ENCODE data around the gene SCT. TPM values are rescaled to one million over a fixed set of nuclear protein-coding genes. Genes with fewer than 3 reads are reported as not detected.

Gene SCT
- 1.2 TPM for polyA plus RNA-seq (2013, experiment 1 of 2)
- polyA plus RNA-seq (2013, experiment 2 of 2): not detected

- Histone ChIP-seq H3K4me1 (ENCODE audit: control insufficient read depth, insufficient read depth, low read length, poor library complexity, severe bottlenecking) (peaks cover 10% of the 10 kb centered on the region), H3K9me3 (ENCODE audit: control insufficient read depth, low read length) (no peaks in the 10 kb centered on the region), H3K36me3 (ENCODE audit: control insufficient read depth, insufficient read depth, low read length) (no peaks in the 10 kb centered on the region), H3K27ac (ENCODE audit: low read depth, low read length, severe bottlenecking) (no peak within 1 kb of the TSS), H3K4me3 (ENCODE audit: extremely low read depth, insufficient read depth, low read length, poor library complexity, severe bottlenecking) (no peak within 1 kb of the TSS)
- WGBS, 2 experiments (ENCODE audit: insufficient coverage in 2 of 2): 35 to 37% methylated on average over 25 to 33 of the region's 72 CpGs
Observed at GRCh38 chr11:626475-627307, at the start of gene SCT. TSS of gene SCT (minus strand) at chr11:627181. CDS start at chr11:627143, 38 bp downstream.

DNA sequence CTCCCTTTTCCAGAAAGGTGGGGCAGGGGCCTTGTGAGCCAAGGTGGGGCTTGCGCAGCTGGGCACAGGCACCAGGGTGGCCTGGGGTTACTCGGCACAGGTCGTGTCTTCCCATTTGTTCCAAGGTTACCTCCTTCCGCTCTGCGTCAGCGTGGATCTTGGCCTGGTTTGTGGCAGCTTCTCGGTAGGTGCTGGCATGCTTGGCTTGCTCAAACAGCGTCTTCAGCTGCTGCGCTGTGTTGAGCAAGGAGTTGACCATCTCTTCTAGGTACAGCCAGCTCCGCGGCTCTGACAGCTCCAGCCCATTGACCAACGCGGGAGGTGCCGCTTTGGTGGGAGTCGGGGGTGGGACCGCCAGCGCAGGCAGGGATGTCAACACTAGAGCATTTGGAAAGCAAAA lies 47.4 kb upstream of the SCT start:
- no peaks in the 10 kb centered on the region for H3K4me1 ChIP-seq (ENCODE audit: control insufficient read depth, insufficient read depth, low read length, poor library complexity, severe bottlenecking)
- H3K9me3 ChIP-seq (ENCODE audit: control insufficient read depth, low read length): no peaks in the 10 kb centered on the region
- H3K4me3 ChIP-seq (ENCODE audit: extremely low read depth, insufficient read depth, low read length, poor library complexity, severe bottlenecking): no peak overlapping the region
- 90 to 96% methylated on average over 16 to 17 of the region's 17 CpGs for WGBS, 2 experiments (ENCODE audit: insufficient coverage in 2 of 2)
- H3K27ac ChIP-seq (ENCODE audit: low read depth, low read length, severe bottlenecking): no peak overlapping the region
- H3K36me3 ChIP-seq (ENCODE audit: control insufficient read depth, insufficient read depth, low read length): peaks cover 78% of the 10 kb centered on the region

GRCh38 chr11:673866-674265 lies 46.9 kb upstream of the SCT start:
- no peak overlapping the region for H3K27ac ChIP-seq (ENCODE audit: low read depth, low read length, severe bottlenecking)
- H3K4me3 ChIP-seq (ENCODE audit: extremely low read depth, insufficient read depth, low read length, poor library complexity, severe bottlenecking): no peak overlapping the region
- peaks cover 76% of the 10 kb centered on the region for H3K36me3 ChIP-seq (ENCODE audit: control insufficient read depth, insufficient read depth, low read length)
- no peaks in the 10 kb centered on the region for H3K4me1 ChIP-seq (ENCODE audit: control insufficient read depth, insufficient read depth, low read length, poor library complexity, severe bottlenecking)
- H3K9me3 ChIP-seq (ENCODE audit: control insufficient read depth, low read length): no peaks in the 10 kb centered on the region
- 85% methylated on average over 6 to 8 of the region's 8 CpGs for WGBS, 2 experiments (ENCODE audit: insufficient coverage in 2 of 2)

- Histone ChIP-seq H3K4me3 (ENCODE audit: extremely low read depth, insufficient read depth, low read length, poor library complexity, severe bottlenecking) (no peak overlapping the region), H3K27ac (ENCODE audit: low read depth, low read length, severe bottlenecking) (no peak overlapping the region), H3K9me3 (ENCODE audit: control insufficient read depth, low read length) (no peaks in the 10 kb centered on the region), H3K36me3 (ENCODE audit: control insufficient read depth, insufficient read depth, low read length) (peaks cover 69% of the 10 kb centered on the region), H3K4me1 (ENCODE audit: control insufficient read depth, insufficient read depth, low read length, poor library complexity, severe bottlenecking) (no peaks in the 10 kb centered on the region)
- 95 to 96% methylated on average over 9 to 10 of the region's 11 CpGs for WGBS, 2 experiments (ENCODE audit: insufficient coverage in 2 of 2)
Observed at GRCh38 chr11:665704-666281, 38.8 kb upstream of the SCT start.

- Histone ChIP-seq H3K27ac (ENCODE audit: low read depth, low read length, severe bottlenecking) (no peak overlapping the region), H3K36me3 (ENCODE audit: control insufficient read depth, insufficient read depth, low read length) (peaks cover 72% of the 10 kb centered on the region), H3K9me3 (ENCODE audit: control insufficient read depth, low read length) (no peaks in the 10 kb centered on the region), H3K4me1 (ENCODE audit: control insufficient read depth, insufficient read depth, low read length, poor library complexity, severe bottlenecking) (no peaks in the 10 kb centered on the region), H3K4me3 (ENCODE audit: extremely low read depth, insufficient read depth, low read length, poor library complexity, severe bottlenecking) (no peak overlapping the region)
- 96 to 97% methylated on average over 7 to 8 of the region's 15 CpGs for WGBS, 2 experiments (ENCODE audit: insufficient coverage in 2 of 2)
Observed at GRCh38 chr11:665062-665703, 38.2 kb upstream of the SCT start.

DNA sequence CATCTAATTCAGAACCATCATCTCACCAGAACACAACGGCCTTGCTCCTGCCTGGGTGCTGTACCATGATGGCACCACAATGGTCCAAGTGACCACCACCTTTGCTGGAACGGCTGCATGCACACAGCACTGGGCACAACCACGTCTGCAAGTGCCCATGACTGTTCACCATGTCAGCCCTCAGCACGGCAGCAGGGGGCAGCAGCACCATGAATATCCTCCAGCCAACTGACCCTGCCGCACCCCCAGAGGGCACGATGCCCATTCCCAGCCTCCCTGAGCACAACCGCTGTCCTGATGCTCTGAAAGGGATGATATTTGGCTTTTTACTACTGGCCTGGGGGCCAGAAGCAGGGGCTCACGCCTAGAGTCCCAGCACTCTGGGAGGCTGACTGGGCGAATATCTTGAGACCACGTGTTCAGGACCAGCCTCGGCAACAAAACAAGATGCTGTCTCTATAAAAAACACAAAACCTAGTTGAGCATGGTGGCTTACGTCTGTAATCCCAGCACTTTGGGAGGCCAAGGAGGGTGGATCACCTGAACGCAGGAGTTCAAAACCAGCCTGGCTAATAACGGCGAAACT lies 35.8 kb upstream of the SCT start:
- no peak overlapping the region for H3K27ac ChIP-seq (ENCODE audit: low read depth, low read length, severe bottlenecking)
- no peaks in the 10 kb centered on the region for H3K9me3 ChIP-seq (ENCODE audit: control insufficient read depth, low read length)
- H3K4me3 ChIP-seq (ENCODE audit: extremely low read depth, insufficient read depth, low read length, poor library complexity, severe bottlenecking): no peak overlapping the region
- no peaks in the 10 kb centered on the region for H3K4me1 ChIP-seq (ENCODE audit: control insufficient read depth, insufficient read depth, low read length, poor library complexity, severe bottlenecking)
- H3K36me3 ChIP-seq (ENCODE audit: control insufficient read depth, insufficient read depth, low read length): peaks cover 75% of the 10 kb centered on the region
- 76 to 87% methylated on average over 14 of the region's 15 CpGs for WGBS, 2 experiments (ENCODE audit: insufficient coverage in 2 of 2)

DNA sequence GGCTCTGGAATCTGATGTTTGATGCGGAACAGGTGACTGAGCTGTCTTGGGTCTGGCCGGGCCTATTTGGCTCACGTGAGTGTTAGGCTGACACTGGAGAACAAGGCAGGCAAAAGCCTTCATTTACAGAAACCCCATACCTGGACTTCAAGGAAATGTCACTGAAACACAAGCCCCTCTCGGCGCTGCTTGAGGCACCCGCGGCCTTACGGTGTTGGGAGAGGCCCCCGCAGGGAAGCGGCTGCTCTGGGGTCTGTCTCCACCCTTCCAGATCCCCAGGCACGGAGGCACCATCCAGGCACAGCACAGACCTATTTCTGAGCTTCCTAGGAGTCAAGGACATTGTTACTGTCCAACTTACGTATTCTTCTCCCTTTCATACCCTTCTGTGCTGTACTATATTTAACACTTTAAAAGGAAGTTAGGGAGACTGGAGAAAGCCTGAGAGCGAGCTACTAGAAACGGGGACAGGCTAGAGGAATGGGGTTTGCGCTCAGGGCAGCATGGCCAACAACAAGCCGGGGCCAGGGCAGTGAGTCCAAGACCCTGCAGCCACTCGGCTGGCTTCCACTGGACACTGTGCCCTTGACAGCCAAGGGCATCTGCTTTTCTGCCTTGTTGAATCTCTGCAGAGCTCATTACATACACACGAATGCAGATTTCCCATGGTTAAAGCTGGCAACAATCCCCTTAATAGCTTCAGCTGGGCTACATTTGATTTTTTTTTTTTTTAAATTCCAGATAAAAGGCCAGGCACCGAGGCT lies 33.9 kb upstream of the SCT start:
- 93 to 94% methylated on average over 16 to 18 of the region's 19 CpGs for WGBS, 2 experiments (ENCODE audit: insufficient coverage in 2 of 2)
- H3K27ac ChIP-seq (ENCODE audit: low read depth, low read length, severe bottlenecking): no peak overlapping the region
- no peaks in the 10 kb centered on the region for H3K4me1 ChIP-seq (ENCODE audit: control insufficient read depth, insufficient read depth, low read length, poor library complexity, severe bottlenecking)
- H3K9me3 ChIP-seq (ENCODE audit: control insufficient read depth, low read length): no peaks in the 10 kb centered on the region
- peaks cover 80% of the 10 kb centered on the region for H3K36me3 ChIP-seq (ENCODE audit: control insufficient read depth, insufficient read depth, low read length)
- H3K4me3 ChIP-seq (ENCODE audit: extremely low read depth, insufficient read depth, low read length, poor library complexity, severe bottlenecking): no peak overlapping the region

- 96 to 99% methylated on average over 10 to 17 of the region's 19 CpGs for WGBS, 2 experiments (ENCODE audit: insufficient coverage in 2 of 2)
- no peak overlapping the region for H3K27ac ChIP-seq (ENCODE audit: low read depth, low read length, severe bottlenecking)
- no peaks in the 10 kb centered on the region for H3K9me3 ChIP-seq (ENCODE audit: control insufficient read depth, low read length)
- no peaks in the 10 kb centered on the region for H3K4me1 ChIP-seq (ENCODE audit: control insufficient read depth, insufficient read depth, low read length, poor library complexity, severe bottlenecking)
- no peak overlapping the region for H3K4me3 ChIP-seq (ENCODE audit: extremely low read depth, insufficient read depth, low read length, poor library complexity, severe bottlenecking)
- H3K36me3 ChIP-seq (ENCODE audit: control insufficient read depth, insufficient read depth, low read length): peaks cover 77% of the 10 kb centered on the region
Observed at GRCh38 chr11:660281-660680, 33.3 kb upstream of the SCT start.

- whole genome bisulfite sequencing, 2 experiments (ENCODE audit: insufficient coverage in 2 of 2): 97 to 98% methylated on average over 15 of the region's 16 CpGs
- Histone ChIP-seq H3K4me1 (ENCODE audit: control insufficient read depth, insufficient read depth, low read length, poor library complexity, severe bottlenecking) (no peaks in the 10 kb centered on the region), H3K36me3 (ENCODE audit: control insufficient read depth, insufficient read depth, low read length) (peaks cover 77% of the 10 kb centered on the region), H3K27ac (ENCODE audit: low read depth, low read length, severe bottlenecking) (no peak overlapping the region), H3K4me3 (ENCODE audit: extremely low read depth, insufficient read depth, low read length, poor library complexity, severe bottlenecking) (no peak overlapping the region), H3K9me3 (ENCODE audit: control insufficient read depth, low read length) (no peaks in the 10 kb centered on the region)
Observed at GRCh38 chr11:659532-660085, 32.6 kb upstream of the SCT start.

DNA sequence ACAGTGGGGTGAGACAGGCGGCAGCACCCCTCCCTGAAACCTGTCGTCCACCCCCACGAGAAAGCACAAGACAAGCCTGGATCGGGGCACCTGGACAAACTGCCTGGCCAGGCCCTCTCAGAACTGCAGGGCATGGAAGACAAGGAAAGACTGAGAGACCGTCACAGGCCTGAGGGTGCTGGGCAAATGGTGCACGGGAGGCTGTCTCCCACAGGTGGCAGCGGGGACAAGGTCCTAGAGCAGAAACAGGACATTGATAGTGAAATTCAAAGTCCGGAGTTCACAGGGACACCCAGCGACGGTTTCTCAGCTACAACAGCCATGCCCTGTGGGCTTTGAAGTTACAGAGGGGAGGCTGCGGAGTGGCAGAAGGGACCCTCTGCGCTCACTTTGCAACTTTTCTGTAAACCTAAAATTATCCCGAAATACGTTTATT lies 30.7 kb upstream of the SCT start:
- Histone ChIP-seq H3K4me1 (ENCODE audit: control insufficient read depth, insufficient read depth, low read length, poor library complexity, severe bottlenecking) (no peaks in the 10 kb centered on the region), H3K27ac (ENCODE audit: low read depth, low read length, severe bottlenecking) (no peak overlapping the region), H3K4me3 (ENCODE audit: extremely low read depth, insufficient read depth, low read length, poor library complexity, severe bottlenecking) (no peak overlapping the region), H3K36me3 (ENCODE audit: control insufficient read depth, insufficient read depth, low read length) (peaks cover 79% of the 10 kb centered on the region), H3K9me3 (ENCODE audit: control insufficient read depth, low read length) (no peaks in the 10 kb centered on the region)
- 93 to 94% methylated on average over 14 of the region's 14 CpGs for WGBS, 2 experiments (ENCODE audit: insufficient coverage in 2 of 2)
